Stimulated activated CD8-positive, alpha-beta memory T cell treated with anti-CD3 and anti-CD28 coated beads, Interleukin-4, amount 100 ng/mL, for 48 hours (primary cell): ENCODE results near the gene TAS2R60.
"Not testable (repeated sequence)": the region's sequence is repeated elsewhere in the genome, so short reads cannot be mapped to it uniquely, and the experiment has no call there.

Source experiments
- DNase-seq: peaks from one replicate; pipeline ENCODE4 v3.0.0-alpha.2; 2020

TAS2R60 gene

DNA sequence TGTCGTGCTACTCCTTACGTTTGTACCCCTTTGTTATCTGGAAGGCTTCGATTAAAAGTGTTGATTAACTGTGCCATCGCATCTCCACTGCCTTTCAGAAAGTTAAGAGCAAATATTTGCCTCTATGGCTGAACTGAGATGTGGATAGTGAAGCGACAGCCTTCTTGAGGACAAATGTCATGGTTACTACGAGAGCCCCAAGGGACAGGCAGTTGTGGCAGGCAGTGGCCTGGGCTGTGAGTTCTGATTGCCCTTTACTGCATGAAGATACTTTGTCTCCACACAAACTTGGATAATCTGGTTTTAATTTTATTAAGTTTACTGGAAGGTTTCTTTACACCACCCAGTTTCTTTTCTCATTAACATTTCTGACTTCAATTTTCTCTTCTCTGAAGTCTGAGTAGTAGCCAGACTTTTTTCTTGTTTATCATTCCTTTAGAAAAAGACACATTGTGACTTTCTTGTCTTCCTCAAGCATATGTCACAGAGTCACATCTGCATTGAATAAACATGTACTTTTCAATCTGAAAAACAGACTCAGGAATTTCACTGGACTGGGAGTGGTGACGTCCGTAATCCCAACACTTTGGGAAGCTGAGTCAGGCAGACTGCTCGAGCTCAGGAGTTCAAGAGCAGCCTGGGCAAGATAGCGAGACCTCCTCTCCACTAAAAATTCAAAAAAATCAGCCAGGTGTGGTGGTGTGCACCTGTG is 36.0 kb downstream of the TAS2R60 start:
- no peak for DNase-seq

DNA sequence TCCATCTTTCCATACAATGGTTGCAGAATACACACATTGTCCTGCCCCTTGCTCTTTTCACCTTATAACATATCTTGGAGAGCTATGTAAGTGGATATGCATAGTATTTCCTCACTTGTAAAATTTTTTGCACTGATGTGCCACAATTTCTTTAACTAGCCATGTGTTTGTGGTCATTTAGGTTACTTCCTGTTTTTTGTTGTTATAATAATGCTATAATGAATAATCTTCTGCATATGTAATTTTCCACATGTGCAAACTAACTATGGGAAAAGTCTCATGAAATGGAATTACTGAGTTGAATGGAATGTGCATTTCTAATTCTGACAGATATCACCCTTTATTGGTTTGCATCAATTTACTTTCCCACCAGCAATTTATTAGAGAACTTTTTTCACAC is 37.2 kb downstream of the TAS2R60 start:
- no peak for DNase-seq

DNA sequence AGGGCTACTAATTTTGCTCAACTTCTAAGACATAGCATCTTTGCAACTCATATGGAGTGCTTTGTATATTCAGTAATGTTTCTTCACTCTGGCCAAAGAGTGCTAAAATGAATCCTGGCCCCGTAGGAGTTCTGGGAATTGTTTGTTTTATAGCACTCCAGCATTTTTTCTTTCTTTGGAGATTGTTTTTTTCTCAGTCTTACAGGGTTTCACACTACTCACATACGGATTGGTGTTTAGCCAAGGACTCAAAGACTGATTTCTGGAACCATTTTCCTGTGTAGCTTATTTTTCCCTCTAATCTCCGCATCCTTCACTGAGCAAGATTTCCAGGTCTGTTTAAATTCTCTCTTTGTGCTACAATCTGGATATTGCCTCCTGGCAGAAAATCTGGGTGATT is 40.9 kb downstream of the TAS2R60 start:
- DNase-seq: no peak

DNA sequence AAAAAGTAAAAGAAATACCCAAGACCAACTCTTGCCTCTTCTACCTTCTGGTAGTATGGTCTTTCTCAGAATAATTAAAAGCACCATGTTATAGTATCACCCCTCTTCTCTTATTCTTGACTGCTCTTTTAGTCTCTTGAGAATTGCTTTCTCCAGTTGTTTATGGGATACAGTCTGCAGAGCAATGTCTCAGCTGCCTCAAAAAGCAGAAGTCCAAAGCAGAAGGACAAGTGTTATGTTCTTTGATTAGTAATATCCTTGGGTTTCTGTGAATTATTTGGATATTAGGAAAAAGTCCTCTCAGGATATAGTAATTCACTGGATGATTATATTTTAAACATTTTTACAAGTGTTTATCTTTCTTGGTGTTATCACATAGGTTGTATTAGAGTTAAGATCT is 41.8 kb downstream of the TAS2R60 start:
- DNase-seq: no peak

DNA sequence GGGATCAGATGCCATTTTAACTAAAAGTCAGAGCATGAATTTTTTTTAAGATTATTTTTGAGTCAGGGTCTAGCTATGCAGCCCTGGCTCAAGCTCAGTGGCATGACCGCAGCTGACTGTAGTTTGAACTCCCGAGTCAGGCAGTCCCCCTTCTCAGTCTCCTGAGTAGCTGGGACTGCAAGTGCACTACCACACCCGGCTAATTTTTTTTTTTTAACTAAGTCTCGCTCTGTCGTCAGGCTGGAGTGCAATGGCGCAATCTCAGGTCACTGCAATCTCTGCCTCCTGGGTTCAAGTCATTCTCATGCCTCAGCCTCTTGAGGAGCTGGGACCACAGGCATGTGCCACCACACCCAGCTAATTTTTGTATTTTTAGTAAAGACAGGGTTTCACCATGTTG is 42.2 kb downstream of the TAS2R60 start:
- no peak for DNase-seq

DNA sequence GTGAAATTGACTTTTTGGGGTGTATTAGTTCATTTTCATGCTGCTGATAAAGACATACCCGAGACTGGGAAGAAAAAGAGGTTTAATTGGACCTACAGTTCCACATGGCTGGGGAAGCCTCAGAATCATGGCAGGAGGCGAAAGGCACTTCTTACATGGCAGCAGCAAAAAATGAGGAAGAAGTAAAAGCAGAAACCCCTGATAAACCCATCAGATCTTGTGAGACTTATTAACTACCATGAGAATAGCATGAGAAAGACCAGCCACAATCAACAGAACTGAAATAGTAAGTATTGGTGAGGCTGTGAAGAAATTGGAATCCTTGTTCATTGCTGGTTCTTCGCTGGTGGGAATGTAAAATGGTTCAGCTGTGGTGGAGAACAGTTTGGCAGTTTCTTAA is 43.0 kb downstream of the TAS2R60 start:
- DNase-seq: not testable (repeated sequence)

DNA sequence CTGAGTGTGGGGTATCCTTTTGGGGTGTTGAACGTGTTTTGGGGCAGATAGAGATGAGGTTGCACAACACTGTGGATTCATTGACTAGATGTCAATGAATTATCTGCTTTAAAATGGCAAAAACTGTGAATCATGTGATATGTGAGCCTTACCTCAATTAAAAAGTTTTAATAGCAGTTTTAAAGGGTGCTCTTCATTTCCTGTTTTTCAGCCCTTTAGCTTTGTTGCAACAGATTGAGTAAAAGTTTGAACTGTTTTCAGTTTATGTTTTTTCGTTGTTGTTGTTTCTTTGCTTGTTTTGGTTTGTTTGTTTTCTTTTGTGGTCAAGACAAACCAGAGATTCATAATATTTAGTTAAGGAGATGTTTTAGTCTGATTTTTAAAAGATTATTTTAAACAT is 43.8 kb downstream of the TAS2R60 start:
- DNase-seq: no peak

DNA sequence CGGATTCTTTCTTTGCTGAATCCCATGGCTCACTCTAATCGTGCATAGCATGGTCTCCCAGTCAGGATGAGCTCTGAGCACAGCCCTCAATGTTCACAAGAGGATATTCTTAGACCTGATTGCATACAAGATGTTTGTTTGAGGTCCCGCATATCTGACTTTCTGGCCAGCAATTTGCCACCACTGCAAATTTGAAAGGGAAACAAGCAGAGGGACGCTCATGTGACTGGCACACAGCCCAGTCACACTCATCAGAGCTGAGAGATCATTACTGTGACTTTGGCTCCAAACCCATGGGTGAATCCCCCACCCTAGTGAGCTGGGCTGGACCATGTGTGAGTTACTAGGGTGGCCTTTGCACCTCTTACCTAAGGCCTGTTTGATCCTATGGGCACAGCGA is 44.3 kb downstream of the TAS2R60 start:
- no peak for DNase-seq

DNA sequence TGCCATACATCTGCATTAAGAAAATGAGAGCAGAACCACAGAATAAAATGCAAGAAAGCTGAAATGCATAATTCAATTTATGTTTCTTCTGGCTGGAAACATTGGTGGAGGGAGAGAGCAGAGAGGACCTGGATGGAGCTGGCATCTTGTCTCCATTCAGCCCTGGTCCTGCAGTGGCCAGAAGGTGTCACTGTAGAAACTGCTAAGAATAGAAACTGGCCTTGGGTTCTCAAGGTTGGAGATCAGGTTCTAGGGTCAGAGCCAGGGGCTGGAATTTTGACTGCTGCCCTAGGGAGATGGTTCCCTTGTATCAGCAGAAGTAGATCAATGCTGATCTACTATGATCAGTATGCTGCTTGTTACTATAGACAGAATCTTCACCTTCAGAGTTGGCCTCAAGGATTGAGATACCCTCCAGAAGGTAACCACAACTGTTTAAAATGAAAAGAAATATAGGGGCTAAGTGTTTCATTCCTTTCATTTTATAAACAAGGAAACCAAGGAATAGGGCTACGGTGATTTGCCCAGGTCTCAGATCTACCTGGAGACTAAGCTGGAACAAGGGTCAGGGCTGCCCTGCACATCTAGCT is 47.6 kb downstream of the TAS2R60 start:
- no peak for DNase-seq

DNA sequence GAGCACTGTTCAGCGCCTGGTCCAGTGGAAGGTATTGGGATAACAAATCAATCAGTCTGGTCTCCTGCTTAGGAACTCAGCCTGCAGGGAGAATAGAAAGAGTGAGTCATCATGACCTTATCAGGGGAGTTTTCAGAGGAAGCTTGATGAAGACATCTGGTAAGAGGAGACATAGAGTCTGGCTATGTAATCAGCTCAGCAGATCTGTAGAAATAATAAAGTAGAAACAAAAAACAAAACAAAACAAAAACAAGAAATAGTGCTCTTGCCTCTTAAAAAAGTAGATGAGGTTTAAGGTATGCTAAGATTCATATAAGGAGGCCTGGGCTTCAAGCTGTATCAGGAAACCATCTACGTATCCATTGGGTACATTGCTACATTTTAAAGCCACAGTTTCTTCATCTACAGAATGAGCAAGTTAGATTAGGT is 48.8 kb downstream of the TAS2R60 start:
- no peak for DNase-seq

DNA sequence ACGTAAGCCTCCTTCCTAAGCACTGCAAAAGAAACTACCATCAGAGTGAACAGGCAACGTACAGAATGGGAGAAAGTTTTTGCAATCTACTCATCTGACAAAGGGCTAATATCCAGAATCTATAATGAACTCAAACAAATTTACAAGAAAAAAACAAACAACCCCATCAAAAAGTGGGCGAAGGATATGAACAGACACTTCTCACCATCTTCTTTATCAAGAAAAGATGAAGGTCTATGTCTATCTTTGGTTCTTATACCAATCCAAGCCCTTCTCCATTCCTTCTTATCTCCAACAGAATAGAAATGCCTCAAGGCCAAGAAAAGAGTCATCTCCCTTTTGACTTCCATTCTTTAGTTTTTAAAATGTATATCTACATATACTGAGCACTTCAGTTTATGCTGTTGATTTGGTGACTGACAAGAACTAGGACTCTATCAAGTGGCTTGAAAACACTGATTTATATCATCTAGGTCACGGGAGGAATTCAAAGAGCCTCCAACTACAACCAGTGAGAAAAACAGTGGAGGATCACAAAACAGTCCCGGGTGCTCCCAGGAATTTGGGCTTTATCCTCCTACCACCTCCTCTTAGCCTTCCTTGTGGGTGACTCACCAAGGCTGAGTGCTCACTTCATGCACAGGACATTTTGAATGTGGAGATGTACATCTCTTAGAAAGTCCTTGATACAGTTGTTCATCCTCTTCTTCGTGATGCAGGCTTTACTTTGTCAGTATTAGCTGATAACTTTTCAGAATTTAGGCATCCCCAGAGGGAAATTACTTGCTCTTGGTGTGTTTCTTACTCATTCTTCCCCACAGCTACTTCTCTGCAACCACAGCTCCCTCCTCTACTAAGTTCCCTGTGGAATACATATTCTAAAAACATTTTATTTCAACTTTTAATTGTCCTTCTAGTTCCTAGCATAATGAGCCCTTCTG is 49.8 kb downstream of the TAS2R60 start:
- DNase-seq: no peak

DNA sequence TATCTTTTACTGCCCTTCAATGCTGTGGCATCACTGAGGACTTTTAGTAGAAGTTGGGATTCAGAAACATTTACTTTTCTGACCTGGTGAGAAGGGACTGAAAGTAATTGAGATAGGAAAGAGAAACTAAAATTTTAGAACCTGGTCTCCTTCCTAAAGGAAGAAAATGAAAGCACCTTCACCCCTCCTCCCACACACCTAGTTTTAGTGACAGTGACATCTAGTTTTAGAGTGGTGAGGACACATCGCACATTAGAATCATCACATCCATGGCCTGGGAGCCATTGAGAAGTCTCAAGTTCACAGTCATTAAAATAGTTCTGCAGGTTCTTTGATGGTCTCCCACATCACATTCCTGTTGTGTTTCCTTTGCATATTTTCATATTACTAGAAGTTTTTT is 50.5 kb downstream of the TAS2R60 start:
- DNase-seq: no peak
